Kidney (tissue), 14 donors: ENCODE measurements around the gene RIN3. TPM values are rescaled to one million over a fixed set of nuclear protein-coding genes. Genes with fewer than 3 reads are reported as not detected.
A peak's percentile ranks its signal among the peaks of the same experiment; 100 is the strongest.

ENCODE experiments used
- DNase-seq, 5 donors: peaks; one replicate each; pipeline ENCODE4 v3.0.0-alpha.2; 2013 to 2020
- FAIRE-seq: peaks from 2 replicates; lab custom pipeline; 2012; peaks lifted over from hg19 to GRCh38; lab: Jason Lieb, UNC
- H3K27ac ChIP-seq, 2 donors: one replicate each; pipeline ENCODE4 v1.7.0; 2013; ENCODE audit warnings: low read depth in 2 of 2, low read length in 2 of 2, inconsistent platforms in 1 of 2
- H3K27me3 ChIP-seq: one replicate; pipeline ENCODE4 v1.7.1; 2013; ENCODE audit warnings: low read length, inconsistent platforms; ENCODE audit not compliant: control insufficient read depth, insufficient read depth
- H3K36me3 ChIP-seq, 3 donors: one replicate each; pipeline versions ENCODE4 v1.7.0 to v1.7.1; 2013; ENCODE audit warnings: low read length in 3 of 3, control low read depth in 1 of 3, inconsistent platforms in 1 of 3; ENCODE audit not compliant: insufficient read depth in 3 of 3, control insufficient read depth in 2 of 3
- H3K4me1 ChIP-seq, 3 donors: one replicate each; pipeline versions ENCODE4 v1.7.0 to v1.7.1; 2013; ENCODE audit warnings: low read length in 3 of 3, inconsistent platforms in 1 of 3, low read depth in 1 of 3; ENCODE audit not compliant: control insufficient read depth in 2 of 3, insufficient read depth in 2 of 3
- H3K4me3 ChIP-seq, 3 donors: one replicate each; pipeline versions ENCODE4 v1.7.0 to v1.8.1; 2013; ENCODE audit warnings: low read length in 3 of 3, control low read depth in 1 of 3, inconsistent platforms in 1 of 3
- H3K9ac ChIP-seq, 3 donors: one replicate each; pipeline versions ENCODE4 v1.7.0 to v1.7.1; 2013; ENCODE audit warnings: low read length in 3 of 3, control low read depth in 1 of 3, inconsistent platforms in 1 of 3
- H3K9me3 ChIP-seq, 3 donors: one replicate each; pipeline versions ENCODE4 v1.7.0 to v1.7.1; 2013; ENCODE audit warnings: low read length in 3 of 3, control low read depth in 1 of 3, inconsistent platforms in 1 of 3; ENCODE audit not compliant: control insufficient read depth in 2 of 3, insufficient read depth in 1 of 3
- CTCF ChIP-seq: IDR thresholded peaks from 3 replicates; pipeline ENCODE4 v1.5.1; 2012; ENCODE audit warnings: mild to moderate bottlenecking, moderate library complexity, borderline replicate concordance; ENCODE audit not compliant: insufficient read depth; ENCODE audit errors: extremely low read depth
- intact Hi-C: fragments of 100-400 bp; cut with DNase I; formaldehyde crosslinking; loops from one replicate; pipeline ENCODE4 v1.11.1; 2022
- polyA plus RNA-seq: library from polyadenylated mRNA; stranded (reverse); fragments of 350-450 nt; fragmentation: Illumina TruSeq; extraction: RNeasy Lipid Tissue Mini Kit (QIAGEN cat#74804); gene quantifications from one replicate; pipeline ENCODE4 v1.2.3, GENCODE V29; 2014; ENCODE audit warnings: low read depth, low replicate concordance; ENCODE audit not compliant: insufficient read depth
- total RNA-seq: library from RNA; stranded (reverse); fragmentation: NEBNext Ultra II Directional; extraction: Animal tissue kit (Norgen Biotek cat#: 25700); gene quantifications from one replicate; pipeline ENCODE4 v1.2.1, GENCODE V29; 2021
- donor health status: control.
- donor health status: control.
- donor health status: control.
- donor health status: control.
- donor health status: control.
- donor health status: DM: yes; HTN: yes; CAD: no.
- donor health status: Normal renal cell carcinoma (clear cell type).

RIN3 gene
- total and polyA plus RNA-seq, 2 donors from 2014 or later = 7.1 to 30.4 TPM

- no peak overlapping the region for H3K27ac ChIP-seq
- H3K27me3 ChIP-seq = no peaks in the 10 kb centered on the region
- peaks cover 0 to 2% (median 0%) of the 10 kb centered on the region in 3 donors for H3K4me1 ChIP-seq
- no peak for FAIRE-seq
- no peaks in the 10 kb centered on the region for H3K9me3 ChIP-seq
- peak in 1 of 5 donors; percentile 66 for DNase-seq
- H3K4me3 ChIP-seq = no peak overlapping the region
- H3K9ac ChIP-seq = no peak overlapping the region
- no peak for TF ChIP-seq CTCF
- peaks cover 0 to 20% (median 17%) of the 10 kb centered on the region in 3 donors for H3K36me3 ChIP-seq
- intact Hi-C loops = no loop called here
Observed at GRCh38 chr14:92706386-92706785, 192.8 kb downstream of the RIN3 start.

GRCh38 chr14:92709340-92710000 lies 195.9 kb downstream of the RIN3 start:
- no peak overlapping the region for H3K27ac ChIP-seq
- no peak overlapping the region for H3K9ac ChIP-seq
- no peak for FAIRE-seq
- peaks cover 0 to 36% (median 25%) of the 10 kb centered on the region in 3 donors for H3K36me3 ChIP-seq
- intact Hi-C loops = no loop called here
- TF ChIP-seq CTCF = no peak
- H3K4me1 ChIP-seq = no peaks in the 10 kb centered on the region
- no peaks in the 10 kb centered on the region for H3K27me3 ChIP-seq
- no peaks in the 10 kb centered on the region for H3K9me3 ChIP-seq
- no peak for DNase-seq
- no peak overlapping the region for H3K4me3 ChIP-seq

- FAIRE-seq (no peak), DNase-seq (no peak)
- Histone ChIP-seq H3K9me3 (no peaks in the 10 kb centered on the region), H3K27ac (no peak overlapping the region), H3K9ac (no peak overlapping the region), H3K36me3 (peaks cover 0 to 35% (median 25%) of the 10 kb centered on the region in 3 donors), H3K4me1 (no peaks in the 10 kb centered on the region), H3K27me3 (no peaks in the 10 kb centered on the region), H3K4me3 (no peak overlapping the region)
- intact Hi-C loops = loop anchor here (10.0 kb wide), 1 partner anchor 75 kb away; no protein-coding TSS in a partner anchor
- TF ChIP-seq CTCF = no peak
Observed at GRCh38 chr14:92710001-92710341, 196.4 kb downstream of the RIN3 start.
